GM10266 (cell line): ENCODE data around the gene TCF7L2.
A peak's percentile ranks its signal among the peaks of the same experiment; 100 is the strongest.

Source experiments
- DNase-seq: peaks from one replicate; pipeline ENCODE4 v3.0.0; 2012; ENCODE audit errors: extremely low spot score
- TF ChIP-seq, protein P1 (sequence below): IDR thresholded peaks from 2 replicates; pipeline ENCODE4 v1.5.1; 2012; ENCODE audit warnings: mild to moderate bottlenecking, low read depth; ENCODE audit not compliant: control insufficient read depth, insufficient read depth; ENCODE audit errors: missing control alignments

The TCF7L2 gene

DNA sequence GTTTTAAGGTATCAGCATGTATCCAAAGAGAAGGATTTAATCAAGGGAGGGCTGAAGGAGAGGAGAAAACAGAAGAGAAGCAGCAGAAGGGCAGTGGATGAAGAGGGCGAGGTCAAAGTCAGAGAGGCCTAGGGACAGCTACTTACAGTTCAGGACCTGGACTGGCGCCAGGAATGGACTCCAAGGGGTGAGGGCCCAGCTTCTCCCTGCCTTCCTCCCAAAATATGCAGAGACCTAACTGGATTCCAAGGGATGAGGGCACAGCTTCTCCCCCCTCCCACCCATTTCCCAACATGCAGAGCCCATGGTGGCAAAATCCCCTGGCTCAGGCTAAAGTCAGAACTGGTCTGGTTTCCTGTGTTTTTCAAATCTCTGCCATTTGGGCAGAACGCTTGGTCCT lies 3.4 kb upstream of the TCF7L2 start:
- TF ChIP-seq, protein P1, sequence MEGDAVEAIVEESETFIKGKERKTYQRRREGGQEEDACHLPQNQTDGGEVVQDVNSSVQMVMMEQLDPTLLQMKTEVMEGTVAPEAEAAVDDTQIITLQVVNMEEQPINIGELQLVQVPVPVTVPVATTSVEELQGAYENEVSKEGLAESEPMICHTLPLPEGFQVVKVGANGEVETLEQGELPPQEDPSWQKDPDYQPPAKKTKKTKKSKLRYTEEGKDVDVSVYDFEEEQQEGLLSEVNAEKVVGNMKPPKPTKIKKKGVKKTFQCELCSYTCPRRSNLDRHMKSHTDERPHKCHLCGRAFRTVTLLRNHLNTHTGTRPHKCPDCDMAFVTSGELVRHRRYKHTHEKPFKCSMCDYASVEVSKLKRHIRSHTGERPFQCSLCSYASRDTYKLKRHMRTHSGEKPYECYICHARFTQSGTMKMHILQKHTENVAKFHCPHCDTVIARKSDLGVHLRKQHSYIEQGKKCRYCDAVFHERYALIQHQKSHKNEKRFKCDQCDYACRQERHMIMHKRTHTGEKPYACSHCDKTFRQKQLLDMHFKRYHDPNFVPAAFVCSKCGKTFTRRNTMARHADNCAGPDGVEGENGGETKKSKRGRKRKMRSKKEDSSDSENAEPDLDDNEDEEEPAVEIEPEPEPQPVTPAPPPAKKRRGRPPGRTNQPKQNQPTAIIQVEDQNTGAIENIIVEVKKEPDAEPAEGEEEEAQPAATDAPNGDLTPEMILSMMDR: no peak
- DNase-seq: no peak

DNA sequence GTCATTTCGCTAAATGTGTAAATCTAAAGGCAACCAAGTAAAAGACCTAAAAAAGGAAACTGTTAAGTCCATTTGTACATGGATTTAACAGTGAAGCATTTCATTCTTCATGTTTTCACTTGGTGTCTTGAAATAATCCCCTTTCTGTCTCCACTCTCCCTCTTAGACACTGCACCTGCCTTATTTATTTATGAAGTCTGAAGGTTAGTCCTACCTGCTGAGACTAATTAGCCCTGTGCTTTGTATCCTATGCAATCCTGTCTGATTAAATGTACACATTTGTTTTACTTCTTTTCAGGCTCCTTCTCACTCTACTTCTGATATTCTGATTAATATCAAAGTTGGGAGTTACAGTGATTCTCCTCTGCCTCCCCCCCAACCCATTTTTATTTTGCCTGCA lies 1.9 kb upstream of the TCF7L2 start:
- TF ChIP-seq, protein P1: no peak
- DNase-seq: no peak

DNA sequence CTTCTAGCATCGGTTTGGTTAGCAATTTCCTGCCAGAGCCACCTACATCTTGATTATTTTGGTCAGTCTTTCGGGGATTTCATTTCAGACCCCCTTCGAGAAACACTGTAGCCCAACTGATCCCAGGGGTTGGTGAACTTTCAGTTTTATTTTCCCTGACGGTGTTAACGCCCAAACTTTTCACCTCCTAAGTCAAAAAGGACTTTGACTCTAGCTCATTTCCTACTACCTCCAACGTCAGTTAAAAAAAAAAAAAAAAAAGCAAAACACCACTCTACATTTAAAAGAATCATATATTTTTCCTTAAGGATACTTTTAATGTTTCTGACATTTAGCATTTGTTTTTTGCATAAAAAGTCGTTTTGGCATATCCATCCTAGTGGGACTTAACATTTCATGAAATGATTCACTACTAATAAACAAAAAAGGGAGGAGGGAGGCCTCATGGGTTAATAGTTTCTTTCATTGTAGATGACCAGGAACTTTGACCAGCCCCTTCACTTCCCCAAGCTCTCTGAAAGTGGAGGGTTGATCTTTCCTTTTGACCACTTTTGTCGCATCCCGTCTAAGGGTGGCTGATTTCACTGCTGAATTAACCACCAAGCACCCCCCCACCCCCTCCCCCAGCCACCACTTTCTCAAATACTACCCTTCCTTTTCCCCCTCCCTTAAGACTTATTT lies 764 bp upstream of the TCF7L2 start:
- TF ChIP-seq, protein P1: no peak
- DNase-seq: no peak

DNA sequence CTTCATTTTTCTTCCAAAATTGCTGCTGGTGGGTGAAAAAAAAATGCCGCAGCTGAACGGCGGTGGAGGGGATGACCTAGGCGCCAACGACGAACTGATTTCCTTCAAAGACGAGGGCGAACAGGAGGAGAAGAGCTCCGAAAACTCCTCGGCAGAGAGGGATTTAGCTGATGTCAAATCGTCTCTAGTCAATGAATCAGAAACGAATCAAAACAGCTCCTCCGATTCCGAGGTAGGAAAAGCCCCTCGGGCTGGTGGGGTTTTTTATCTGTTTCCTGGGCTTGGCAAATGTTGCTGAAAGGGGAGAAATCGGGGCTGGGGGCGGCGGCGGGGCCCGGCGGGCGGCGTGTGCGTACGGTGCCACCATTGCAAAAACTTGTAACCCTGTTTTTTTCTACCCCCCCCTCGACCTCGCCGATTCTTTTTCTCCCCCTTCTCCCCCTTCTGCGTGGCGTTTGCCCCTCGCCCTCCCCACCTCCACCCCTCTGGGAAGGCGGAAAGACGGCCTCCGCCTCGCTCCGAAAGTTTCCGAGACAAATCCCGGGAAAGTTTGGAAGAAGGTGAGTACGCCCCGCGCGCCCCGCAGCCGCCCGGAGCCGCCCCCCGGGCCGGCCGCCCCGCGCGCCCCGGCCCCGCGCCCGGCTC lies 789 bp downstream of the TCF7L2 start:
- no peak for DNase-seq
- TF ChIP-seq, protein P1: no peak

DNA sequence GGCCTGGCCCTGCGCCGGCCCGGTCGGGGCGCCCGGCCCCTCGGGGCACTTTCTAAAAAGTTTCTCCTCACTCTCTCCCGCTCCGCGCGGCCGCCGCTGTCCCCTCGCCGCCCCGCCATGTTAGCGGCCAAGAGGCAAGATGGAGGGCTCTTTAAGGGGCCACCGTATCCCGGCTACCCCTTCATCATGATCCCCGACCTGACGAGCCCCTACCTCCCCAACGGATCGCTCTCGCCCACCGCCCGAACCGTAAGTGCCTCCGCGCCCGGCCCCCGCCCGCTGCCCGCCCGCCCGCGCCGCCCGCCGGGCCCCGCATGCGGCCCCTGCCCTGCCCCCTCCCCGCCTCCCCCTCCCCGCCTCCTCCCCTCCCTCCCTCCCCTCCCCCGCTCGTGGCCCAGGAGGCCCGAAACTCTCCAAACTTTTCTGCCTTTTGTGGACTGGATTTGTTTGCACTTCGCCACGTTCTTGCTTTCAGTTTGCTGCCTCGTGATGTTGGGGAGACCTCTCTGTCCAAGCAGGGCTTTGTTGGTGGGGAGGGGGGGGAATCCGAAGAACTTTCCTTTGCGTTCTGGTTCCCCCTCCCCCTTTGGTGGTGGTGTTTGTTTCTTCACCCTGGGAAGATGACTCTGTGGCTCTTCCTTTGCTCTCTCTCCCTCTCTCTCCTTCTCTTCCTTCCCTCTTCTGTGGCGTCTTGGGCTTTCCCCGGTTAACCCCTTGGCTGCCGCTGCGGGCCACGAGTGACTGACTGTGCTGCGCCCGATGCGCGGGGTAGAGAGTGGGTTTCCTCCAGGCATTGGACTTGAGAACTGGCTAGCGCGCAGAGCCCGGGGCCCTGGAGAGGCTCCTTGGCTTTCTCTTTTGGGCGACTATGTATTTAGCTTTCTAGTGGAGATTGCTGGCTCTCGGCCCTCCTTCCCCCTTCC lies 1.6 kb downstream of the TCF7L2 start:
- DNase-seq: peak; percentile 50
- TF ChIP-seq, protein P1: no peak

DNA sequence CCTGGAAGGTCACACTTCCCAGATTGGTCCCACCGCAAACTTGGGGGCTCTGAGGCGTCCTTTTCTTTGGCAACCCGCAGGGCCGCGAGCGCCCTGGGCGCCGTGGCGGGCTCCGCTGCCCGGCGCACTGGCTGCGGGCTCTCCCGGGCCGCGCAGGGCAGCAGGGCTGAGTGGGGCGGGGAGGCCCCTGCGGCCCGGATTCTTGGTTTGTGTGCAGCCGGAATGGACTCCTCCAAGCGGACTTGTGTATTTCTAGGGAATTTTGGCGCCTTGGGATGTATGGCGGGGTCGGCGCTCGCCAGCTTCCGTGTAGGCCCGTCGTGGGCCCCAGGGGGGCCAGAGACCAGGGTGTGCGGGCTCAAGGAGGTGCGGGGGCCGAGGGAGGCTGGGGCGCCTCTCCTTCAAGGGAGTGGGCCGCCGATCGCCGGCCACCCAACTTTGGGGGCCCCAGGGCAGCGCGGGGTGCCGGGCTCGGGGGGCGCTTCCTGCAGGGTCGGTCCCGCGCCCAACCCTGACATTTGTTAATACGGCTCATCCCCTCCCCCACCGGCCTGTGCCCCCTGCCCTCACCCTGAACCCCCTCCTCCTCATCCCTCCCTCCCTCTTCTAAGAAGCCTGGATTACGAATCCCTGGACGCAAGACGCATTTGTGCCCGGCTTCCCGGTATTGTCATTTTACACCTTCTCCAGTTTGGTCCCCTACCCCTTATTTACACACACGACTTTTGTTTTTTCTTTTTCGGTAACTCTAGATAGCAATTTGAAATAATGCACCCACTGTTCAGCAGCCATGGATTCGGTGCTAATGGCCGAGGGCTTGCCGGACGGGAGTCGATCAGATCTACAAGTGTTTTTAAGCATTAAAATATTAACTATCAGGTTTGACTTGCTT lies 2.5 kb downstream of the TCF7L2 start:
- no peak for DNase-seq
- TF ChIP-seq, protein P1: no peak
